ENCODE measurements around the gene ADGRF3.
"Not testable (repeated sequence)": the region's sequence is repeated elsewhere in the genome, so short reads cannot be mapped to it uniquely, and the experiment has no call there.

The ADGRF3 gene

GRCh38 chr2:26351375-26352090 lies 4.9 kb upstream of the ADGRF3 start:
- no peak for DNase-seq

GRCh38 chr2:26349690-26350089 lies 3.1 kb upstream of the ADGRF3 start:
- no peak for DNase-seq

GRCh38 chr2:26347286-26347865 lies 787 bp upstream of the ADGRF3 start:
- DNase-seq, result no peak

- DNase-seq, result peak; percentile 98
These were observed 790 bp downstream of the ADGRF3 start, which contains the start of gene SELENOI for GRCh38 chr2:26345545-26346453. Gene SELENOI (plus strand): TSS chr2:26346143. CDS start chr2:26346233, 90 bp downstream.

GRCh38 chr2:26345283-26345544 lies 1.4 kb downstream of the ADGRF3 start:
- DNase-seq, result no peak

GRCh38 chr2:26344581-26345282 lies 1.9 kb downstream of the ADGRF3 start:
- DNase-seq, result no peak

- DNase-seq, result no peak
These were observed 5.8 kb downstream of the ADGRF3 start for GRCh38 chr2:26340831-26341230.

- DNase-seq, result no peak
These were observed 9.3 kb downstream of the ADGRF3 start for GRCh38 chr2:26337298-26337697.

- no peak for DNase-seq
These were observed 9.9 kb downstream of the ADGRF3 start for GRCh38 chr2:26336719-26337118.

GRCh38 chr2:26335231-26335630 lies 11.4 kb downstream of the ADGRF3 start:
- DNase-seq, result no peak

- no peak for DNase-seq
These were observed 13.3 kb downstream of the ADGRF3 start for GRCh38 chr2:26333293-26333692.

- not testable (repeated sequence) for DNase-seq
These were observed 15.3 kb downstream of the ADGRF3 start for GRCh38 chr2:26331321-26331720.

GRCh38 chr2:26330604-26331003 lies 16.0 kb downstream of the ADGRF3 start:
- DNase-seq, result no peak

- peak; percentile 74 for DNase-seq
These were observed 16.5 kb downstream of the ADGRF3 start for GRCh38 chr2:26330114-26330549.

- DNase-seq, result not testable (repeated sequence)
These were observed 17.5 kb downstream of the ADGRF3 start for GRCh38 chr2:26329083-26329482.

- DNase-seq, result no peak
These were observed 19.0 kb downstream of the ADGRF3 start for GRCh38 chr2:26327291-26328272.

- no peak for DNase-seq
These were observed 20.1 kb downstream of the ADGRF3 start for GRCh38 chr2:26326514-26326913.

GRCh38 chr2:26325851-26326250 lies 20.7 kb downstream of the ADGRF3 start:
- no peak for DNase-seq

GRCh38 chr2:26324903-26325302 lies 21.7 kb downstream of the ADGRF3 start:
- DNase-seq, result no peak

- not testable (repeated sequence) for DNase-seq
These were observed 22.1 kb downstream of the ADGRF3 start for GRCh38 chr2:26324479-26324878.

GRCh38 chr2:26318950-26319349 lies 27.6 kb downstream of the ADGRF3 start:
- no peak for DNase-seq

Measured in CD4-positive, alpha-beta T cell treated with Interferon gamma for 1 hour (primary cell).